Neuronal stem cell (in vitro differentiated cells): ENCODE measurements around the gene NEMP2.

ENCODE experiments used
- DNase-seq: peaks from one replicate; pipeline ENCODE4 v3.0.0-alpha.2; 2013; ENCODE audit warnings: low spot score
- H2AFZ ChIP-seq: one replicate; pipeline ENCODE4 v1.6.1; 2013; ENCODE audit warnings: mild to moderate bottlenecking, low read length, inconsistent platforms
- H2AK5ac ChIP-seq: 2 replicates; pipeline ENCODE4 v1.6.1; 2013; ENCODE audit warnings: low read depth, mild to moderate bottlenecking, inconsistent platforms, low read length, moderate library complexity, mixed read lengths
- H2BK120ac ChIP-seq: 2 replicates; pipeline ENCODE4 v1.6.1; 2013; ENCODE audit warnings: low read depth, mild to moderate bottlenecking, inconsistent platforms, low read length, moderate library complexity, mixed read lengths
- H2BK12ac ChIP-seq: one replicate; pipeline ENCODE4 v1.6.1; 2013; ENCODE audit warnings: low read length, inconsistent platforms
- H2BK15ac ChIP-seq: 2 replicates; pipeline ENCODE4 v1.6.1; 2013; ENCODE audit warnings: mild to moderate bottlenecking, low read length, inconsistent platforms, mixed read lengths
- H2BK5ac ChIP-seq: one replicate; pipeline ENCODE4 v1.6.1; 2013; ENCODE audit warnings: inconsistent platforms, mild to moderate bottlenecking, low read length, moderate library complexity
- H3K14ac ChIP-seq: one replicate; pipeline ENCODE4 v1.6.1; 2013; ENCODE audit warnings: low read length, inconsistent platforms
- H3K18ac ChIP-seq: 2 replicates; pipeline ENCODE4 v1.6.1; 2013; ENCODE audit warnings: low read length, inconsistent platforms
- H3K23ac ChIP-seq: 2 replicates; pipeline ENCODE4 v1.6.1; 2013; ENCODE audit warnings: low read depth, mild to moderate bottlenecking, mixed read lengths, low read length, inconsistent platforms; ENCODE audit not compliant: poor library complexity
- H3K27ac ChIP-seq: replicated peaks from 3 replicates; pipeline ENCODE4 v1.5.1; 2013; ENCODE audit warnings: low read length, inconsistent platforms
- H3K27me3 ChIP-seq, 3 experiments: 2 replicates each; pipeline ENCODE4 v1.6.1; 2013; ENCODE audit warnings: low read length in 3 of 3, mild to moderate bottlenecking in 2 of 3, inconsistent platforms in 1 of 3, low read depth in 1 of 3, mixed read lengths in 1 of 3, moderate library complexity in 1 of 3; ENCODE audit not compliant: control insufficient read depth in 3 of 3, insufficient read depth in 3 of 3
- H3K36me3 ChIP-seq, 2 donors: replicated peaks in 1 of 2; 2 replicates each; pipeline ENCODE4 v1.6.1; 2013; ENCODE audit warnings: low read length in 2 of 2; ENCODE audit not compliant: control insufficient read depth in 2 of 2, insufficient read depth in 2 of 2
- H3K4ac ChIP-seq: 2 replicates; pipeline ENCODE4 v1.6.1; 2013; ENCODE audit warnings: inconsistent platforms, mild to moderate bottlenecking, low read length, moderate library complexity
- H3K4me1 ChIP-seq, 2 donors: 1 replicate in 1 of 2; 2 replicates in 1 of 2; pipeline ENCODE4 v1.6.1; 2013; ENCODE audit warnings: low read length in 2 of 2, low read depth in 1 of 2; ENCODE audit not compliant: control insufficient read depth in 2 of 2, insufficient read depth in 1 of 2
- H3K4me2 ChIP-seq: one replicate; pipeline ENCODE4 v1.6.1; 2013; ENCODE audit warnings: mild to moderate bottlenecking, low read length, inconsistent platforms; ENCODE audit not compliant: insufficient read depth, poor library complexity, severe bottlenecking
- H3K4me3 ChIP-seq, 2 donors: 2 replicates each; pipeline ENCODE4 v1.5.1; 2013; ENCODE audit warnings: low read length in 2 of 2, mild to moderate bottlenecking in 2 of 2, inconsistent platforms in 1 of 2, moderate library complexity in 1 of 2
- H3K79me1 ChIP-seq: one replicate; pipeline ENCODE4 v1.6.1; 2013; ENCODE audit warnings: low read depth, mild to moderate bottlenecking, inconsistent platforms, low read length, moderate library complexity
- H3K9ac ChIP-seq: one replicate; pipeline ENCODE4 v1.6.1; 2013; ENCODE audit warnings: mild to moderate bottlenecking, low read depth, low read length, inconsistent platforms; ENCODE audit not compliant: poor library complexity
- H3K9me3 ChIP-seq, 2 donors: replicated peaks in 1 of 2; 2 replicates each; pipeline versions ENCODE3 to v1.6.1; 2013; ENCODE audit warnings: low read length in 2 of 2, mild to moderate bottlenecking in 2 of 2, inconsistent platforms in 1 of 2, low read depth in 1 of 2, mixed read lengths in 1 of 2, moderate library complexity in 1 of 2; ENCODE audit not compliant: control insufficient read depth in 2 of 2, insufficient read depth in 1 of 2
- H4K8ac ChIP-seq: one replicate; pipeline ENCODE4 v1.6.1; 2013; ENCODE audit warnings: low read depth, mild to moderate bottlenecking, inconsistent platforms, low read length, moderate library complexity
- H4K91ac ChIP-seq: one replicate; pipeline ENCODE4 v1.6.1; 2013; ENCODE audit warnings: low read length, low read depth, mild to moderate bottlenecking, inconsistent platforms; ENCODE audit not compliant: poor library complexity
- WGBS, 2 donors: extraction: QIAGEN DNeasy Blood & Tissue Kit; methylation state at CpG; one replicate each; pipeline ENCODE4 v1.1.7; 2013; ENCODE audit warnings: missing lambda C conversion rate in 2 of 2, mixed read lengths in 1 of 2; ENCODE audit not compliant: insufficient read length in 2 of 2, insufficient replicate concordance in 1 of 2; ENCODE audit errors: extremely low coverage in 2 of 2; 5-methylcytosine and 5-hydroxymethylcytosine counted together

NEMP2 gene

DNA sequence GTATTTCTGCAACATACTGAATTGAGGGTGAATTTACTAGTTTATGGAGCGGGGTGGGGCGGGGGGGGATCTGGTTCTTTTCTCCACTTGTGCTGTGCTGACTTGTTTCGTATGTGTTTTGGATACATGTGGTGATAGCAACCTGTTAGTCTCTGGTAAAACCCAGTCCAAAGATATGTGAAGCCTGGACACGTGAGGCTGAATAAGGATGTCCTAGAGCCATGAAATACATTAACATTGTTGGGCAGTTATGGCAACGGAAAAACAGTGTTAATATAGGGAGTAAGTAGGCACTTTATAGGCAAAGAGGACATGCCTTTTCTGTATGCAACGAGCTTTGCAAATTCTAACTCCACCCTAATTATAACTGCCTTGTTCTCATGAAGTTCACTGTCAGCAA lies 42.1 kb upstream of the NEMP2 start:
- H3K9ac ChIP-seq = no peak overlapping the region
- no peak overlapping the region for H4K91ac ChIP-seq
- H3K36me3 ChIP-seq = no peaks in the 10 kb centered on the region
- no peaks in the 10 kb centered on the region for H3K27me3 ChIP-seq
- no peak overlapping the region for H2BK5ac ChIP-seq
- no peak overlapping the region for H2BK15ac ChIP-seq
- no peak overlapping the region for H3K4ac ChIP-seq
- H3K4me1 ChIP-seq = peaks cover 2 to 5% of the 10 kb centered on the region in 2 donors
- H2AFZ ChIP-seq = no peak overlapping the region
- H3K4me2 ChIP-seq = no peak overlapping the region
- no peak overlapping the region for H2BK12ac ChIP-seq
- no CpG with 5 or more reads among the region's 6 CpGs for WGBS, 2 donors
- no peak for DNase-seq
- no peak overlapping the region for H4K8ac ChIP-seq
- H3K18ac ChIP-seq = no peak overlapping the region
- H2AK5ac ChIP-seq = no peak overlapping the region
- H3K27ac ChIP-seq = no peak overlapping the region
- H3K79me1 ChIP-seq = no peaks in the 10 kb centered on the region
- H3K14ac ChIP-seq = no peak overlapping the region
- no peaks in the 10 kb centered on the region for H3K9me3 ChIP-seq
- H2BK120ac ChIP-seq = no peak overlapping the region
- no peak overlapping the region for H3K4me3 ChIP-seq
- H3K23ac ChIP-seq = no peak overlapping the region

DNA sequence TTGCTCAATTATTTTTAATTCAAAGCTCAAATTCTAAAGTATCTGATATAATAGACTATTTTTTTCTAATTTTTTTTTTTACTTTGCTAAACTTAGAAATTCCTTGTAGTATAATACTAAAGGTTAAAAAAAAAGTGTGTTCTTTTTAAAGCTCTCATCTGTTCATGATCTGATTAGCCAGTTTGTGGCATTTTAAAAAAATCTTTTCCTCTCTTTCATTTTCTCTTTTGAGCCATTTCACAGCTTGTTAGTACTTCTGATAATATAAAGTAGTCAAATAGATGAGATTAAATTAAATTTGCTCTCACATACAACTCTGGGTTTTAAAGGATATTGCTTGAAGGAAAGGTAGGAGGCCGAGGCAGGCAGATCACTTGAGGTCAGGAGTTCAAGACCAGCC lies 40.7 kb upstream of the NEMP2 start:
- Histone ChIP-seq H3K18ac (no peak overlapping the region), H3K9ac (no peak overlapping the region), H3K4me1 (peaks cover 2 to 5% of the 10 kb centered on the region in 2 donors), H2BK120ac (no peak overlapping the region), H2AFZ (no peak overlapping the region), H3K27me3 (no peaks in the 10 kb centered on the region), H2BK12ac (no peak overlapping the region), H4K91ac (no peak overlapping the region), H2BK5ac (no peak overlapping the region), H3K23ac (no peak overlapping the region), H3K4me3 (no peak overlapping the region), H3K27ac (no peak overlapping the region), H3K14ac (no peak overlapping the region), H2AK5ac (no peak overlapping the region), H3K9me3 (no peaks in the 10 kb centered on the region), H3K4me2 (no peak overlapping the region), H4K8ac (no peak overlapping the region), H3K79me1 (no peaks in the 10 kb centered on the region), H2BK15ac (no peak overlapping the region), H3K36me3 (no peaks in the 10 kb centered on the region), H3K4ac (no peak overlapping the region)
- WGBS, 2 donors = no CpG with 5 or more reads among the region's 1 CpG
- DNase-seq = no peak

- H3K4me3 ChIP-seq = no peak overlapping the region
- no peak overlapping the region for H2BK15ac ChIP-seq
- peaks cover 2 to 5% of the 10 kb centered on the region in 2 donors for H3K4me1 ChIP-seq
- H3K9ac ChIP-seq = no peak overlapping the region
- H3K79me1 ChIP-seq = no peaks in the 10 kb centered on the region
- H3K18ac ChIP-seq = no peak overlapping the region
- no peak overlapping the region for H2BK120ac ChIP-seq
- H3K23ac ChIP-seq = no peak overlapping the region
- H2AK5ac ChIP-seq = no peak overlapping the region
- no peaks in the 10 kb centered on the region for H3K9me3 ChIP-seq
- H3K14ac ChIP-seq = no peak overlapping the region
- no peak for DNase-seq
- H3K4me2 ChIP-seq = no peak overlapping the region
- no peaks in the 10 kb centered on the region for H3K36me3 ChIP-seq
- H2BK12ac ChIP-seq = no peak overlapping the region
- no peak overlapping the region for H2BK5ac ChIP-seq
- no peak overlapping the region for H4K8ac ChIP-seq
- no peak overlapping the region for H4K91ac ChIP-seq
- no peak overlapping the region for H3K4ac ChIP-seq
- H3K27ac ChIP-seq = no peak overlapping the region
- no peak overlapping the region for H2AFZ ChIP-seq
- H3K27me3 ChIP-seq = no peaks in the 10 kb centered on the region
Observed at GRCh38 chr2:190574169-190574568, 39.6 kb upstream of the NEMP2 start.

GRCh38 chr2:190572246-190572645 lies 37.7 kb upstream of the NEMP2 start:
- H3K27ac ChIP-seq = no peak overlapping the region
- no peak overlapping the region for H3K18ac ChIP-seq
- H3K4me1 ChIP-seq = no peaks in the 10 kb centered on the region
- H3K23ac ChIP-seq = no peak overlapping the region
- DNase-seq = no peak
- no peak overlapping the region for H2AFZ ChIP-seq
- H2BK12ac ChIP-seq = no peak overlapping the region
- no peak overlapping the region for H3K4ac ChIP-seq
- no peak overlapping the region for H2BK120ac ChIP-seq
- H4K91ac ChIP-seq = no peak overlapping the region
- H2BK15ac ChIP-seq = no peak overlapping the region
- H2BK5ac ChIP-seq = no peak overlapping the region
- H3K36me3 ChIP-seq = no peaks in the 10 kb centered on the region
- H3K9ac ChIP-seq = no peak overlapping the region
- no peak overlapping the region for H3K14ac ChIP-seq
- H2AK5ac ChIP-seq = no peak overlapping the region
- no peak overlapping the region for H4K8ac ChIP-seq
- H3K4me3 ChIP-seq = no peak overlapping the region
- no peaks in the 10 kb centered on the region for H3K27me3 ChIP-seq
- H3K79me1 ChIP-seq = no peaks in the 10 kb centered on the region
- no peak overlapping the region for H3K4me2 ChIP-seq
- H3K9me3 ChIP-seq = peaks cover 1 to 5% of the 10 kb centered on the region in 2 donors
